Measurements from ENCODE around the gene C5orf63.
"Not testable (repeated sequence)": the region's sequence is repeated elsewhere in the genome, so short reads cannot be mapped to it uniquely, and the experiment has no call there.

C5orf63 gene

GRCh38 chr5:127005282-127005681 lies 68.0 kb downstream of the C5orf63 start:
- DNase-seq, result not testable (repeated sequence)

GRCh38 chr5:127004721-127005120 lies 68.6 kb downstream of the C5orf63 start:
- no peak for DNase-seq

GRCh38 chr5:127003798-127004495 lies 69.4 kb downstream of the C5orf63 start:
- DNase-seq, result no peak

- DNase-seq, result no peak
These were observed 70.9 kb downstream of the C5orf63 start for GRCh38 chr5:127002390-127002789.

- no peak for DNase-seq
These were observed 71.5 kb downstream of the C5orf63 start for GRCh38 chr5:127001621-127002296.

Measured in CD4-positive, alpha-beta T cell treated with Interleukin-21 for 1 hour (primary cell).